ENCODE results near the gene DLG1. TPM values are rescaled to one million over a fixed set of nuclear protein-coding genes. Genes with fewer than 3 reads are reported as not detected.
A peak's percentile ranks its signal among the peaks of the same experiment; 100 is the strongest.
"Not testable (repeated sequence)": the region's sequence is repeated elsewhere in the genome, so short reads cannot be mapped to it uniquely, and the experiment has no call there.

The DLG1 gene
- total RNA-seq, 1 experiment from 2014 or later, result 107 TPM

DNA sequence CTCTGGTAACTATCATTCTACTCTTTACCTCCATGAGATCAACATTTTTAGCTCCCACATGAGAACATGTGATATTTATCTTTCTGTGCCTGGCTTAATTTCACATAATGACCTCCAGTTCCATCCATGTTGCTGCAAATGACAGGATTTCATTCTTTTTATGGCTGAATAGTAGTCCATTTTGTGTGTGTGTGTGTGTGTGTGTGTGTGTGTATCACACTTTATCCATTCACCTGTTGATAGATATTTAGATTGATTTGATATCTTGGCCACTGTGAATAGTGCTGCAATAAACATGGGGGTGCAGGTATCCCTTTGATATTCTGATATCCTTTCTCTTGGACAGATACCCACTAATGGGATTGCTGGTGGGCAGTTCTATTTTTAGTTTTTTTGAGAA is 18.3 kb downstream of the DLG1 start:
- BruUV-seq (replicated peaks), result no TSS peak
- H3K9me3 ChIP-seq (ENCODE audit: low read depth, low read length, poor library complexity, severe bottlenecking), result no peaks in the 10 kb centered on the region
- ChIA-PET CTCF (no interaction called here), POLR2A (ENCODE audit: low non-redundant PET) (interaction anchor here (0.6 kb wide), 1 partner anchor 108 kb away, joined by 3 read pairs; no protein-coding TSS in a partner anchor)
- H3K4me3 ChIP-seq (ENCODE audit: low read depth, low read length, poor library complexity, severe bottlenecking), result no peak overlapping the region
- H3K4me1 ChIP-seq (ENCODE audit: insufficient read depth, low read length, poor library complexity, severe bottlenecking), result peaks cover 9% of the 10 kb centered on the region
- no peak for TF ChIP-seq EZH2 (IDR thresholded peaks at IDR 0.05; ENCODE audit: borderline replicate concordance, low read depth, low read length, poor library complexity, severe bottlenecking)
- no peak for TF ChIP-seq CTCF (conservative IDR thresholded peaks at IDR 0.05; ENCODE audit: low read depth, low read length)
- intact Hi-C loops (cut with micrococcal nuclease; ENCODE audit: unreplicated experiment), result no loop called here
- peaks cover 49% of the 10 kb centered on the region for H3K36me3 ChIP-seq (ENCODE audit: insufficient read depth, low read length, poor library complexity, severe bottlenecking)
- DNase-seq (ENCODE audit: low spot score), result no peak
- H3K27ac ChIP-seq (ENCODE audit: low read depth, low read length, poor library complexity, severe bottlenecking), result no peak overlapping the region
- H3K27me3 ChIP-seq (replicated peaks; ENCODE audit: insufficient read depth, low read depth, low read length, poor library complexity), result no peaks in the 10 kb centered on the region

GRCh38 chr3:197278933-197279332 is 19.5 kb downstream of the DLG1 start:
- ChIA-PET CTCF (no interaction called here), POLR2A (ENCODE audit: low non-redundant PET) (no interaction called here)
- intact Hi-C loops (cut with micrococcal nuclease; ENCODE audit: unreplicated experiment), result no loop called here

DNA sequence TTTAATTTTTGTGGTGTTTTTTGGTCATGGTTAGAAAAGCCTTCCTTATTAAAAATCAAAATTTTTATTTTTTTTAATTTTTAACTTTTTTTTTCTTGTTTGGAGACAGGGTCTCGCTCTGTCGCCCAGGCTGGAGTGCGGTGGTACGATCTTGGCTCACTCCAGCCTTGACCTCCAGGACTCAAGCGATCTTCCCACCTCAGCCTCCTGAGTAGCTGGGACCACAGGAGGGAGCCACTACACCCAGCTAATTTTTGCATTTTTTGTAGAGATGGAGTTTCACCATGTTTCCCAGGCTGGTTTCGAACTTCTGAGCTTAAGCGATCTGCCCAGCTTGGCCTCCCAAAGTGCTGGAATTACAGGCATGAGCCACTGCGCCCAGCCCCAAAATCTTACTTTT is 21.6 kb downstream of the DLG1 start:
- H3K27me3 ChIP-seq (replicated peaks; ENCODE audit: insufficient read depth, low read depth, low read length, poor library complexity); BruUV-seq (replicated peaks); intact Hi-C loops (cut with micrococcal nuclease; ENCODE audit: unreplicated experiment); DNase-seq (ENCODE audit: low spot score); H3K27ac ChIP-seq (ENCODE audit: low read depth, low read length, poor library complexity, severe bottlenecking); H3K4me3 ChIP-seq (ENCODE audit: low read depth, low read length, poor library complexity, severe bottlenecking); H3K9me3 ChIP-seq (ENCODE audit: low read depth, low read length, poor library complexity, severe bottlenecking); POLR2A ChIA-PET (ENCODE audit: low non-redundant PET): not testable (repeated sequence)
- peak; percentile 38; the same call in 1 of the 2 replicates for TF ChIP-seq CTCF (conservative IDR thresholded peaks at IDR 0.05; ENCODE audit: low read depth, low read length)
- Histone ChIP-seq H3K36me3 (ENCODE audit: insufficient read depth, low read length, poor library complexity, severe bottlenecking) (peaks cover 34% of the 10 kb centered on the region), H3K4me1 (ENCODE audit: insufficient read depth, low read length, poor library complexity, severe bottlenecking) (peaks cover 18% of the 10 kb centered on the region)
- CTCF ChIA-PET, result interaction anchor here (0.7 kb wide), 2 partner anchors 17 to 54 kb away, joined by 3 read pairs; no protein-coding TSS in a partner anchor

More at GRCh38 chr3:197278933-197279332, 19.5 kb downstream of the DLG1 start:
- Histone ChIP-seq H3K36me3 (ENCODE audit: insufficient read depth, low read length, poor library complexity, severe bottlenecking) (peaks cover 47% of the 10 kb centered on the region), H3K9me3 (ENCODE audit: low read depth, low read length, poor library complexity, severe bottlenecking) (no peaks in the 10 kb centered on the region), H3K27ac (ENCODE audit: low read depth, low read length, poor library complexity, severe bottlenecking) (peak overlapping the region; percentile 3), H3K4me1 (ENCODE audit: insufficient read depth, low read length, poor library complexity, severe bottlenecking) (peaks cover 9% of the 10 kb centered on the region), H3K27me3 (replicated peaks; ENCODE audit: insufficient read depth, low read depth, low read length, poor library complexity) (no peaks in the 10 kb centered on the region), H3K4me3 (ENCODE audit: low read depth, low read length, poor library complexity, severe bottlenecking) (no peak overlapping the region)
- DNase-seq (ENCODE audit: low spot score), result no peak
- BruUV-seq (replicated peaks), result no TSS peak
- no peak for TF ChIP-seq EZH2 (IDR thresholded peaks at IDR 0.05; ENCODE audit: borderline replicate concordance, low read depth, low read length, poor library complexity, severe bottlenecking)

- intact Hi-C loops (cut with micrococcal nuclease; ENCODE audit: unreplicated experiment), result no loop called here
These were observed 27.7 kb downstream of the DLG1 start for GRCh38 chr3:197270558-197271317.

More at GRCh38 chr3:197270558-197271317, 27.7 kb downstream of the DLG1 start:
- Histone ChIP-seq H3K4me3 (ENCODE audit: low read depth, low read length, poor library complexity, severe bottlenecking) (no peak overlapping the region), H3K36me3 (ENCODE audit: insufficient read depth, low read length, poor library complexity, severe bottlenecking) (peaks cover 5% of the 10 kb centered on the region), H3K27me3 (replicated peaks; ENCODE audit: insufficient read depth, low read depth, low read length, poor library complexity) (no peaks in the 10 kb centered on the region), H3K9me3 (ENCODE audit: low read depth, low read length, poor library complexity, severe bottlenecking) (no peaks in the 10 kb centered on the region), H3K4me1 (ENCODE audit: insufficient read depth, low read length, poor library complexity, severe bottlenecking) (peaks cover 9% of the 10 kb centered on the region), H3K27ac (ENCODE audit: low read depth, low read length, poor library complexity, severe bottlenecking) (no peak overlapping the region)
- TF ChIP-seq CTCF (conservative IDR thresholded peaks at IDR 0.05; ENCODE audit: low read depth, low read length) (no peak), EZH2 (IDR thresholded peaks at IDR 0.05; ENCODE audit: borderline replicate concordance, low read depth, low read length, poor library complexity, severe bottlenecking) (no peak)
- CTCF ChIA-PET, result no interaction called here
- POLR2A ChIA-PET (ENCODE audit: low non-redundant PET), result no interaction called here
- BruUV-seq (replicated peaks), result no TSS peak
- no peak for DNase-seq (ENCODE audit: low spot score)
